AG09319 (cell line): ENCODE results near the gene PLEKHG4B.

Source experiments
- DNase-seq: peaks from one replicate; pipeline ENCODE4 v3.0.0-alpha.2; 2010; ENCODE audit warnings: low read depth; ENCODE audit errors: extremely low read depth
- TF ChIP-seq, protein P1 (sequence below): IDR thresholded peaks from 2 replicates; pipeline ENCODE4 v1.5.1; 2011; ENCODE audit warnings: low read depth, mild to moderate bottlenecking, inconsistent platforms, low read length, moderate library complexity

Gene PLEKHG4B

DNA sequence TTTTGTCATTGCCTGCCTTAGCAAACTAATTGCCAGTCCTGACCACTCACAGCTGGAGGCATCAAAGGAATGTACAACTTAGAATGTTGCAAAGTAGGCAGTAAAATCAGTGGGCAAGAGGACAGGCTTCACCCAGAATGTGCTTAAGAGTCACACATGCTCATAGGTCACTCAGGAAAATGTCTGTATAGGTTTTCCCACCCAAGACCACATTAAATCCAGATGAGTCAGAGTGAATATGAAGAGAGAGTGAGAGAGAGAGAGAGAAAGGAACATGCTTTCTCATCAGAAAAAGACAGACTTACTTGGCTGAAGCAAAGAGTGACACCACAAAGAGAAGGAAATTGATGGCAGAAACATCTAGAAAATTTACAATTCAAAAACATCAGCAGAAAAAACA is 37.9 kb downstream of the PLEKHG4B start:
- DNase-seq = no peak
- TF ChIP-seq, protein P1, sequence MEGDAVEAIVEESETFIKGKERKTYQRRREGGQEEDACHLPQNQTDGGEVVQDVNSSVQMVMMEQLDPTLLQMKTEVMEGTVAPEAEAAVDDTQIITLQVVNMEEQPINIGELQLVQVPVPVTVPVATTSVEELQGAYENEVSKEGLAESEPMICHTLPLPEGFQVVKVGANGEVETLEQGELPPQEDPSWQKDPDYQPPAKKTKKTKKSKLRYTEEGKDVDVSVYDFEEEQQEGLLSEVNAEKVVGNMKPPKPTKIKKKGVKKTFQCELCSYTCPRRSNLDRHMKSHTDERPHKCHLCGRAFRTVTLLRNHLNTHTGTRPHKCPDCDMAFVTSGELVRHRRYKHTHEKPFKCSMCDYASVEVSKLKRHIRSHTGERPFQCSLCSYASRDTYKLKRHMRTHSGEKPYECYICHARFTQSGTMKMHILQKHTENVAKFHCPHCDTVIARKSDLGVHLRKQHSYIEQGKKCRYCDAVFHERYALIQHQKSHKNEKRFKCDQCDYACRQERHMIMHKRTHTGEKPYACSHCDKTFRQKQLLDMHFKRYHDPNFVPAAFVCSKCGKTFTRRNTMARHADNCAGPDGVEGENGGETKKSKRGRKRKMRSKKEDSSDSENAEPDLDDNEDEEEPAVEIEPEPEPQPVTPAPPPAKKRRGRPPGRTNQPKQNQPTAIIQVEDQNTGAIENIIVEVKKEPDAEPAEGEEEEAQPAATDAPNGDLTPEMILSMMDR = no peak

DNA sequence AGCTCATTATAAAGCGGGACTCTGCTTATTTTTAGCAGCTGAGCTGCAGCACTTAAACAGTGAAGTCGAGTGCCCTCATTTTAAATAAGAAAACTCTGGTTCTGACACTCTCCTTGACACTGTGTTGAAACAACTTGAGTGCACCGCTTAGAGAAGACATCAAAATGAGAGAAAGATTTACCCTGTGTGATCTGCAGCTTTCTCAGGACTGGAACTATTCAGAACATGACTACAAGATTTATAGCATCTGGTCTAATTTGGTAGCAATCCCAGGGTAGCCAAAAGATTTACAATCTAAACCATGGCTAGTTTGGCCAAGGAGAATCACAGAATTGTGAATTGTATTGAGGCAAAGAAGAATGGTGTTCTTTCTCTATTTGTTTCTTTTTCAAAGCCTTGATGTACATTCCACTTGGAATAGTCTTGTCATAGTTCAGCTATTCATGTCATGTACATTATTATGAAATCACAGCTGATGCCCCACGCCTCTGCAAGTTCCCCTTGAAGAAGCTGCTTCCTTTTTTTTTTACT is 38.7 kb downstream of the PLEKHG4B start:
- TF ChIP-seq, protein P1 = no peak
- no peak for DNase-seq

DNA sequence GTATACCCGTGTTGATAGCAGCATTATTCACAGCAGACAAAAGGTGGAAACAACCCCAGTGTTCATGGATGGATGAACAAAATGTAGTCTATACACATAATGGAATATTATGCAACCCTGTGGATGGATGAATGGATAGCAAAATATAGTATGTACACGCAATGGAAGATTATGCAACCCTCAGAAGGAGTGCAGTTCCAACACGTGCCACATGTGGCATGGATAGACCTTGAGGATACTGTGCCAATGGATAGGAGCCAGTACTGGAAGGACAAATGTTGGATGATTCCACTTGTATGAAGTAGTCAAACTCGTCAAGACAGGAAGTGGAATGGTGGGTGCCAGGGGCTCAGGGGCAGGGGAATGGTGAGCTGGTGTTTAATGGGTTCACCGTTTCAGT is 44.9 kb downstream of the PLEKHG4B start:
- TF ChIP-seq, protein P1 = no peak
- no peak for DNase-seq

DNA sequence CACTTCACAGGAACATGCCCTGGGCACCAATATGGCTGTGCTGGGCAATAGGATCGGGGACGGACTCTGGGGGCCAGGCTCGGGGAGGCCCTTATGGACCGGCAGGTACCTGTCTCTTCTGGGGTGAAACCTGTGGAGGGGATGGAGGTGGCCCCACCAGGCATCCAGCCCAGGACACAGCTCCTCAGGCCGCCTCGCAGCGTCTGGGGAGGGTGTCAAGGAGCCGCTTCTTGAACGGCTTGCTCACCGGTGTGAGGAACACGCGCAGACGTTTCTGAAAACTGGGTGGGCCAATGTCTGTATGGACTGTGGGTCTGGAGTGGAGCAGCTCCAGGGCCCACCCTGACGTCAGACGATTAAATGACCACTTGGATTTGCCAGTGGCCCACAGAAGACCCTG is 45.8 kb downstream of the PLEKHG4B start:
- no peak for DNase-seq
- TF ChIP-seq, protein P1 = no peak

DNA sequence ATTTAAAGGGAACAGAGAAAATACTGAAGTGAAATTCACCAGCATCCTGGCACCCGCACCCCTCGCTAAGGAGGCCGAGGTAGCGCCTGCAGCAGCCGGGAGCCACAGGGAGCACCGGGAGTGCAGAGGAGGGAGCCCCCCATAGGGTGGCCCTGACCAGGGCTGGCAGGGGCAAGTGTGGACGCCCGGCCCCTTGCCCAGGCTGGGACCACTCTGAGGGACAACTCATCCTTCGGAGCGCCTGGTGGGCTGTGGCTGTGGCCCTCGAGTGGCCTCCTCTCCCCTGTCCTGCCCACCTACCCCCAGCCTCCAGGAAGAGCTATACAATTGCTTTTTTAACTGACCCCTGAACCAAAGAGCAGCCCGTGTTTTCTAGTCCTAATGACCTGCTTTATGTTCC is 47.0 kb downstream of the PLEKHG4B start:
- DNase-seq = no peak
- TF ChIP-seq, protein P1 = no peak

DNA sequence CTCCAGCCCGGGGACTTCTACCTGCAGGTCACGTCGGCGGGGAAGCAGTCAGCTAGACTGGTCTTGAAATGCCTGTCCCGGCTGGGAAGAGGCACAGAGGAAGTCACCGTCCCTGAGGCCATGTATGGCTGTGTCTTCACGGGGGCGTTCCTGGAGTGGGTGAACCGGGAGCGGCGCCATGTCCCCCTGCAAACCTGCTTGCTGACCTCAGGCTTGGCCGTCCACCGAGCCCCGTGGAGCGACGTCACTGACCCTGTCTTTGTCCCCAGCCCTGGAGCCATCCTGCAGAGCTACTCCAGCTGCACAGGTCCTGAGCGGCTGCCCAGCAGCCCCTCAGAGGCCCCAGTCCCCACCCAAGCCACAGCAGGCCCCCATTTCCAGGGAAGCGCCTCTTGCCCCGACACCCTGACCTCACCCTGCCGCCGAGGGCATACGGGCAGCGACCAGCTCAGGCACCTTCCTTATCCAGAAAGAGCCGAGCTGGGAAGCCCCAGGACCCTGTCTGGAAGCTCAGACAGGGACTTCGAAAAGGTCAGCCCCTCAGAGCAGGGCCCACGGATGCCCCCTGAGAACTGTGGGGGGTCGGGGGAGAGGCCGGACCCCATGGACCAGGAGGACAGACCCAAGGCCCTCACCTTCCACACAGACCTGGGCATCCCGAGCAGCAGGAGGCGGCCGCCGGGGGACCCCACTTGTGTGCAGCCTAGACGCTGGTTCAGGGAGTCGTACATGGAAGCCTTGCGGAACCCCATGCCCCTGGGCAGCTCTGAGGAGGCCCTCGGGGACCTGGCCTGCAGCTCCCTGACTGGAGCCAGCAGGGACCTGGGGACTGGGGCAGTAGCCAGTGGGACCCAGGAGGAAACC is 47.8 kb downstream of the PLEKHG4B start:
- TF ChIP-seq, protein P1 = no peak
- no peak for DNase-seq

DNA sequence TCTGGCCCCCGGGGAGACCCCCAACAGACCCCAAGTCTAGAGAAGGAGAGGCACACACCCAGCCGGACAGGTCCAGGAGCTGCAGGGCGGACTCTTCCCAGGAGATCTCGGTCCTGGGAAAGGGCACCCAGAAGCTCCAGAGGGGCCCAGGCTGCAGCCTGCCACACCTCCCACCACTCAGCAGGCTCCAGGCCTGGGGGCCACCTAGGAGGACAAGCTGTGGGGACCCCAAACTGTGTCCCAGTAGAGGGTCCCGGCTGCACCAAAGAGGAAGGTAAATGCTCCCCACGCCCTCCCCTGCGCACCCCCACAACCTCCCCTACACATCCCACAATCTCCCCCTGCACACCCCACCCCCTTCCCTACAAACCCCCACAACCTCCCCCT is 48.5 kb downstream of the PLEKHG4B start:
- no peak for DNase-seq
- TF ChIP-seq, protein P1 = no peak
